Measurements from ENCODE around the gene PTPN13.

Gene PTPN13

DNA sequence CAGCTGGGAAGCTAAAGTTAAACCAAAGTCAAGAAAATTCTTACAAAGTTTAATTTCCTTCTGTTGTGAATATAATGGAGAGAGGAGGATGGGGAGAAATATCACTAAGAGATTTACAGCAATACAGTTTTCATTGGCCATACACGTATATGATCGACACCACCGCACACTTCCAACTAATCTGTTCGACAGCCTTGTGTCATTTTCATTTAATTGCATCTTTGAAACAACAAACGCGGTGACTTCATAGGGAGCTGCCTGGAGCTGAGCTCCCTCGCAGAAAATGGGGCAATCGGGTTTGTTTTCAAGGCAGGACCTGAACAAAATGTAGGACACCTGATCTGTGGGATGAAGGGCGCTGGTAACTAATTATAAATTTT, 1.3 kb downstream of the PTPN13 start:
- H3K9me3 Mint-ChIP-seq: no peaks in the 10 kb centered on the region
- TF ChIP-seq, protein P1, sequence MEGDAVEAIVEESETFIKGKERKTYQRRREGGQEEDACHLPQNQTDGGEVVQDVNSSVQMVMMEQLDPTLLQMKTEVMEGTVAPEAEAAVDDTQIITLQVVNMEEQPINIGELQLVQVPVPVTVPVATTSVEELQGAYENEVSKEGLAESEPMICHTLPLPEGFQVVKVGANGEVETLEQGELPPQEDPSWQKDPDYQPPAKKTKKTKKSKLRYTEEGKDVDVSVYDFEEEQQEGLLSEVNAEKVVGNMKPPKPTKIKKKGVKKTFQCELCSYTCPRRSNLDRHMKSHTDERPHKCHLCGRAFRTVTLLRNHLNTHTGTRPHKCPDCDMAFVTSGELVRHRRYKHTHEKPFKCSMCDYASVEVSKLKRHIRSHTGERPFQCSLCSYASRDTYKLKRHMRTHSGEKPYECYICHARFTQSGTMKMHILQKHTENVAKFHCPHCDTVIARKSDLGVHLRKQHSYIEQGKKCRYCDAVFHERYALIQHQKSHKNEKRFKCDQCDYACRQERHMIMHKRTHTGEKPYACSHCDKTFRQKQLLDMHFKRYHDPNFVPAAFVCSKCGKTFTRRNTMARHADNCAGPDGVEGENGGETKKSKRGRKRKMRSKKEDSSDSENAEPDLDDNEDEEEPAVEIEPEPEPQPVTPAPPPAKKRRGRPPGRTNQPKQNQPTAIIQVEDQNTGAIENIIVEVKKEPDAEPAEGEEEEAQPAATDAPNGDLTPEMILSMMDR (IDR thresholded peaks at IDR 0.05; ENCODE audit: unreplicated experiment in 3 of 3): no peak

DNA sequence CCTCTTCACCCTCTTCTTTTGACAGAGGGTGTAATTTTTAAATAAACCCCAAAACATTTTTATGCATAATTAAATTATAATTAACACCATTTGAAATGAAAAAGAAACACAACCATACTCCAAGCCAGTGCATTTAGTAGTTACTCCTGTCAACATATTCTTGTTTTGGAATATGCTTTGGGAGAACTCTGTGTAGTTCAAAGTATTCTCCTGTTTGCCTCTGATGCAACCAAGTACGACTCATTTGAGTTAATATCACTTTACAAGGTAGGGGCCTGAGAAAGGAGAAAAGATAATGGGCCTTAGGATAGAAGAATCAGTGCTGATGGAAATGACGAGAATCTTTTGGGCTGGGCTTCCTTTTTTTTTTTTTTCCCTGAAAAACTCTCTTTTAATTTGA, 2.7 kb downstream of the PTPN13 start:
- no peaks in the 10 kb centered on the region for H3K27me3 Mint-ChIP-seq (ENCODE audit: low read depth)

More for the DNA sequence above, 1.3 kb downstream of the PTPN13 start:
- no peaks in the 10 kb centered on the region for H3K27me3 Mint-ChIP-seq (ENCODE audit: low read depth)
- H3K4me3 Mint-ChIP-seq: peak overlapping the region; percentile 92 to 97 (median 92)
- peaks cover 30% of the 10 kb centered on the region for H3K4me1 Mint-ChIP-seq
- no peaks in the 10 kb centered on the region for H3K36me3 Mint-ChIP-seq (ENCODE audit: low read depth)
- H3K27ac Mint-ChIP-seq: peak overlapping the region; percentile 84 to 97 (median 96)

DNA sequence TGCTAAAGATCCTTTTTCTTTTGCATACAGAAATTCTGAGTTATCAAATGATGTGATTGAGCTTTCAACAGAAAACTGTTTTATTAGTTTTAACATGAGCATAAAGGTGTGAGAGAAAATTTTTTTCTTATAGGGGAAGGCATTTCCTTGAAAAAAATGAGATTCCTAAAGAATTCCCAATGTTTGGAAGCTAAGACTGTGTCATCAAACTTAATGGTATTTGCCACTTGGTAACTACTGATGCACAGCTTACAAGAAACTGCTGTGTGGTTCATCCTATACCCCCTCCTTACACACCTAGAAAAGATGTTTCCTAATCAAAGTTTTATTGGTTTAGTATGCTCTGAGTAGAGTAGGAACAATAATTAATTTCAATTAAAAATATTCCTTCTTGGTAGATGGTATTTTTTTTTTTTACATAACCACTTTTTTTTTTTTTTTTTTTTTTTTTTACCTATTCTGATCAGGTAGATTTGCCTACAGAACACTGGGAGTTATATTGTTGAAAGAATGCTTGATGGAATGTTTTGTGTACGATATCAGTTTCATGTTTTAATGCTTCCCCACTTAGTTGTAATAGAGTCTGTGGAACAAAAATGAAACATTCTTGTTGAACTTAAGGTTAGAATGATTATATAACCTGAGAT, 6.0 kb downstream of the PTPN13 start:
- TF ChIP-seq, protein P1 (IDR thresholded peaks at IDR 0.05; ENCODE audit: unreplicated experiment in 3 of 3): no peak
- Mint-ChIP-seq H3K9me3 (no peaks in the 10 kb centered on the region), H3K4me1 (peaks cover 19% of the 10 kb centered on the region), H3K27ac (no peak overlapping the region), H3K36me3 (ENCODE audit: low read depth) (peaks cover 4% of the 10 kb centered on the region), H3K27me3 (ENCODE audit: low read depth) (no peaks in the 10 kb centered on the region), H3K4me3 (no peak overlapping the region)

More for the DNA sequence above, 2.7 kb downstream of the PTPN13 start:
- no peaks in the 10 kb centered on the region for H3K36me3 Mint-ChIP-seq (ENCODE audit: low read depth)
- H3K4me1 Mint-ChIP-seq: peaks cover 30% of the 10 kb centered on the region
- TF ChIP-seq, protein P1 (IDR thresholded peaks at IDR 0.05; ENCODE audit: unreplicated experiment in 3 of 3): no peak
- peak overlapping the region; percentile 10 to 97 (median 84) for H3K27ac Mint-ChIP-seq
- no peaks in the 10 kb centered on the region for H3K9me3 Mint-ChIP-seq
- H3K4me3 Mint-ChIP-seq: peak overlapping the region; percentile 92 to 97 (median 92)

DNA sequence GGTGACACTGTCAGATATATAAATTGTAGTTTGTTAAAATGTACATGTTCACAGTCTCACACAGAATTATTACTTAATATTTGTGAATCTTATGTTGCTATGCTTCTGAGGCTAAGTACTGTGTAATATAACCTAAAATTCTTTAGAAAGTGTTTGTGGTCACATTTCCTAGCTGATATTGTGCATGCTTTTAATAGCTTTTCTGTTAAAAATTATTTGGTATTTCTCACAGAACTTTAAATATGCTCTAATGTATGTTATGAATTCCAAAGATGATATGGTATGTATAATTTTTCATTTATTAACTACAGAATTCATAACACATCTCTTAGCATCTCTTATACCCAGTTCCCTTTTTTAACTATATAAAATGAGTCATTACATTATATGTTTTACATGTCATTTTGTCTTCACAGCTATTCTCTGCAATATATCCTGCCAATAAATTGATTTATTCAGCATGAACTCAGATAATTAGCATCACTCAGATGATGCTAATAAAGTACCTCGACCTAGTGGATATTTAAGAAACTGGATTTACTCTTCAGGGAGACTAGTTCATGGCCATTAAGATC, 9.3 kb downstream of the PTPN13 start:
- H3K9me3 Mint-ChIP-seq: no peaks in the 10 kb centered on the region
- no peak overlapping the region for H3K4me3 Mint-ChIP-seq
- TF ChIP-seq, protein P1 (IDR thresholded peaks at IDR 0.05; ENCODE audit: unreplicated experiment in 3 of 3): no peak
- H3K27ac Mint-ChIP-seq: no peak overlapping the region
- peaks cover 4% of the 10 kb centered on the region for H3K4me1 Mint-ChIP-seq
- no peaks in the 10 kb centered on the region for H3K27me3 Mint-ChIP-seq (ENCODE audit: low read depth)
- H3K36me3 Mint-ChIP-seq (ENCODE audit: low read depth): peaks cover 8% of the 10 kb centered on the region

- Mint-ChIP-seq H3K9me3 (no peaks in the 10 kb centered on the region), H3K4me1 (peaks cover 9% of the 10 kb centered on the region), H3K27me3 (ENCODE audit: low read depth) (no peaks in the 10 kb centered on the region), H3K4me3 (no peak overlapping the region), H3K36me3 (ENCODE audit: low read depth) (peaks cover 8% of the 10 kb centered on the region), H3K27ac (no peak overlapping the region)
- TF ChIP-seq, protein P1 (IDR thresholded peaks at IDR 0.05; ENCODE audit: unreplicated experiment in 3 of 3): no peak
These were observed 12.7 kb downstream of the PTPN13 start for GRCh38 chr4:86606809-86607208.
